HG03575 (cell line): Measurements from ENCODE around the gene RASIP1.
"Not testable (repeated sequence)": the region's sequence is repeated elsewhere in the genome, so short reads cannot be mapped to it uniquely, and the experiment has no call there.

Source experiments
- ATAC-seq: cut with Tn5 transposase; IDR thresholded peaks from one replicate; pipeline ENCODE4 v1.9.1; 2021; ENCODE audit not compliant: unreplicated experiment, insufficient number of reproducible peaks, low FRiP score; ENCODE audit errors: extremely low read depth

The RASIP1 gene, protein sequence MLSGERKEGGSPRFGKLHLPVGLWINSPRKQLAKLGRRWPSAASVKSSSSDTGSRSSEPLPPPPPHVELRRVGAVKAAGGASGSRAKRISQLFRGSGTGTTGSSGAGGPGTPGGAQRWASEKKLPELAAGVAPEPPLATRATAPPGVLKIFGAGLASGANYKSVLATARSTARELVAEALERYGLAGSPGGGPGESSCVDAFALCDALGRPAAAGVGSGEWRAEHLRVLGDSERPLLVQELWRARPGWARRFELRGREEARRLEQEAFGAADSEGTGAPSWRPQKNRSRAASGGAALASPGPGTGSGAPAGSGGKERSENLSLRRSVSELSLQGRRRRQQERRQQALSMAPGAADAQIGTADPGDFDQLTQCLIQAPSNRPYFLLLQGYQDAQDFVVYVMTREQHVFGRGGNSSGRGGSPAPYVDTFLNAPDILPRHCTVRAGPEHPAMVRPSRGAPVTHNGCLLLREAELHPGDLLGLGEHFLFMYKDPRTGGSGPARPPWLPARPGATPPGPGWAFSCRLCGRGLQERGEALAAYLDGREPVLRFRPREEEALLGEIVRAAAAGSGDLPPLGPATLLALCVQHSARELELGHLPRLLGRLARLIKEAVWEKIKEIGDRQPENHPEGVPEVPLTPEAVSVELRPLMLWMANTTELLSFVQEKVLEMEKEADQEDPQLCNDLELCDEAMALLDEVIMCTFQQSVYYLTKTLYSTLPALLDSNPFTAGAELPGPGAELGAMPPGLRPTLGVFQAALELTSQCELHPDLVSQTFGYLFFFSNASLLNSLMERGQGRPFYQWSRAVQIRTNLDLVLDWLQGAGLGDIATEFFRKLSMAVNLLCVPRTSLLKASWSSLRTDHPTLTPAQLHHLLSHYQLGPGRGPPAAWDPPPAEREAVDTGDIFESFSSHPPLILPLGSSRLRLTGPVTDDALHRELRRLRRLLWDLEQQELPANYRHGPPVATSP

GRCh38 chr19:48740164-48740972 is at the start of gene RASIP1:
Gene RASIP1, minus strand, starts transcription at chr19:48740610. Its CDS starts 328 bp downstream, at chr19:48740282.
- no peak for ATAC-seq

DNA sequence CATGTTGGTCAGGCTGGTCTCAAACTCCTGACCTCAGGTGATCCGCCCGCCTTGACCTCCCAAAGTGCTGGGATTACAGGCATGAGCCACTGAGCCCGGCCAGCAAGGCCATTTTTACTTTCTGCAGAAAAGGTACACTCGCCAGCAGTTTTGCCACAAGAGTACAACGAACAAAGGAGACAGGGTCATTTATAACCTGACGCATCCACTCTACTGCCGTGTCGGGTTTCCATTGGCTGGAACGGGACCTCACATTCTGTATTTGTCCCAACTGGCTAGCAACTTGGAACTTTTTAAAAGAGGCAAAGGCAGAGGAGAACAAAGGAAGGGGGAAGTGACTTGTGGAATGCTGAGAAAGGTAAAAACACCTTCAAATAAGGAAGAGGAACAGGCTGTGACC is 46.9 kb upstream of the RASIP1 start:
- ATAC-seq: not testable (repeated sequence)

- ATAC-seq: not testable (repeated sequence)
Observed at GRCh38 chr19:48786422-48786821, 46.0 kb upstream of the RASIP1 start.

DNA sequence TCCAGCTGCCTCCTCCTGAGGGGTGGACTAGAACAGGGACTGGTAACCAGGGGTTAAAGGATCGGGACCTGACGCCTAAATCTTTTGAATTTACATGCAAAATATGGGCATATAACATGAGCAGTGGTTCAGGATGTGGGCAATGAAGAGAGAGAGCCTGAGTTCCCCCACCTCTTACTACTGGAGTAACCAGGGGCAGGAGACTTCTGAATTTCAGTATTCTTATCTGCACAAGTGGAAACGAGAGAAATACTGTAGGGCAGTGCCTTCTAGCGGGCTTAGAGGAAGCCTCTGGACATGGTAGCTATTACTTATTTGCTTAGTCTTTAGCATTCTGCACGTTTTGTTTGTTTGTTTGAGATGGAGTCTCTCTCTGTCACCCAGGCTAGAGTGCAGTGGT is 44.1 kb upstream of the RASIP1 start:
- ATAC-seq: no peak

GRCh38 chr19:48780631-48781391 is 40.4 kb upstream of the RASIP1 start:
- ATAC-seq: no peak

DNA sequence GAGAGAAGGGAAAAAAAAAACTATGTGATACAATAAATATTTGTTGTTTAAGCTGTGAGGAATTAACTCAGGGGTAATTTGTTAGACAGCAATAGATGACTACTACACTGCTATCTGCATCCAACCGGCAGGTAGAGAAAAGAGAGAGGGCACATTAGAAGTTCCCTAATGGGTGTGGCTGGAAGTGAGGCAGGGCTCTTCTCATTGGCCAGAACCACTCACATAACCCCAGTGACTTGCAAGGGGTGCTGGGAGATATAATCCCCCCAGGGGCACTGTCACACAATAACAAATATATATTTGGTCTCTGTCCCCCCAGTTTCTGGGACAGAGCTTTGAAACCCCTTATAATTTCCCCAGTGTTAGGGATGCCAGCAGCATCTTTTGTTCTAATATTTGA is 39.2 kb upstream of the RASIP1 start:
- ATAC-seq: no peak

- no peak for ATAC-seq
Observed at GRCh38 chr19:48777720-48778119, 37.3 kb upstream of the RASIP1 start.

GRCh38 chr19:48777139-48777538 is 36.7 kb upstream of the RASIP1 start:
- ATAC-seq: no peak

- no peak for ATAC-seq
Observed at GRCh38 chr19:48772503-48772953, 32.1 kb upstream of the RASIP1 start.

- no peak for ATAC-seq
Observed at GRCh38 chr19:48770734-48771472, 30.5 kb upstream of the RASIP1 start.

GRCh38 chr19:48770266-48770665 is 29.9 kb upstream of the RASIP1 start:
- ATAC-seq: no peak

- no peak for ATAC-seq
Observed at GRCh38 chr19:48768994-48769713, 28.7 kb upstream of the RASIP1 start.

DNA sequence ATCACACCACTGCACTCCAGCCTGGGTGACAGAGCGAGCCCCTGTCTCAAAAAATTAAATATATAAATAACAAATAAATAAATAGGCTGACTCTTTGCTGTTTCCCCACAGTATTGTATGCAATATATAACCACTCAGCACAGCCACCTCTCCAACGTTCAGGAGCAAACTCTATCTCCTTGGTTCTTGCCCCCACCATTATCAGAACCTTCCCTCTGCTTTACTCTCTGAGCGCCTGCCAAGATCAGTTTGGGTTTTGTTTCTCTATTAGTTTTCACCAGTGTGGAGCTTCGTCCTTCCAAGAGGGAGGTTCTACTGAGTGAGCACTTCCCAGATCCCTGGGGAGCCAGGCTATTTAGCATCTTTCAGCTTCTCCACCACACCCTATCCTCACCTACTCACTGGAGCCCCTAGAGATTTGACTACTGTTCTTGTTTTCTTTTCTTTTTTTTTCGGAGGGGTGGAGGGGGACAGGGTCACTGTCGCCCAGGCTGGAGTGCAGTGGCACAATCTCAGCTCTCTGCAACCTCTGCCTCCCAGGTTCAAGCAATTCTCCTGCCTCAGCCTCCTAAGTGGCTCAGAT is 27.9 kb upstream of the RASIP1 start:
- not testable (repeated sequence) for ATAC-seq

- ATAC-seq: not testable (repeated sequence)
Observed at GRCh38 chr19:48765816-48766215, 25.4 kb upstream of the RASIP1 start.

GRCh38 chr19:48760504-48761205 is 20.2 kb upstream of the RASIP1 start:
- ATAC-seq: no peak

- ATAC-seq: no peak
Observed at GRCh38 chr19:48757741-48758144, 17.3 kb upstream of the RASIP1 start.
